Astrocyte of the hippocampus (primary cell): ENCODE data around the gene SPOCD1.

ENCODE experiments used
- DNase-seq: peaks from one replicate; pipeline ENCODE4 v3.0.0; 2011; ENCODE audit warnings: low read depth, low spot score

Gene SPOCD1

GRCh38 chr1:31787786-31788137 is 28.1 kb downstream of the SPOCD1 start:
- DNase-seq: no peak

GRCh38 chr1:31787261-31787660 is 28.6 kb downstream of the SPOCD1 start:
- DNase-seq: no peak

- DNase-seq: no peak
These were observed 29.3 kb downstream of the SPOCD1 start for GRCh38 chr1:31786366-31787060.

- DNase-seq: no peak
These were observed 29.9 kb downstream of the SPOCD1 start for GRCh38 chr1:31785947-31786290.

GRCh38 chr1:31785020-31785946 is 30.5 kb downstream of the SPOCD1 start:
- no peak for DNase-seq

GRCh38 chr1:31784356-31785019 is 31.3 kb downstream of the SPOCD1 start:
- no peak for DNase-seq

- no peak for DNase-seq
These were observed 32.0 kb downstream of the SPOCD1 start for GRCh38 chr1:31783846-31784245.

- peak; percentile 61 for DNase-seq
These were observed 33.1 kb downstream of the SPOCD1 start for GRCh38 chr1:31782421-31783410.

- DNase-seq: peak; percentile 61
These were observed 34.0 kb downstream of the SPOCD1 start for GRCh38 chr1:31781756-31782371.

GRCh38 chr1:31781138-31781755 is 34.6 kb downstream of the SPOCD1 start:
- no peak for DNase-seq

GRCh38 chr1:31780632-31781031 is 35.2 kb downstream of the SPOCD1 start:
- no peak for DNase-seq

GRCh38 chr1:31779687-31780086 is 36.1 kb downstream of the SPOCD1 start:
- DNase-seq: no peak

GRCh38 chr1:31778763-31779488 is 36.9 kb downstream of the SPOCD1 start:
- no peak for DNase-seq

- DNase-seq: no peak
These were observed 39.3 kb downstream of the SPOCD1 start for GRCh38 chr1:31776516-31776915.

- no peak for DNase-seq
These were observed 39.8 kb downstream of the SPOCD1 start for GRCh38 chr1:31776032-31776431.

- DNase-seq: no peak
These were observed 40.4 kb downstream of the SPOCD1 start for GRCh38 chr1:31775210-31775999.

- no peak for DNase-seq
These were observed 41.3 kb downstream of the SPOCD1 start for GRCh38 chr1:31774495-31774894.

- DNase-seq: no peak
These were observed 42.0 kb downstream of the SPOCD1 start for GRCh38 chr1:31773861-31774260.

- no peak for DNase-seq
These were observed 43.1 kb downstream of the SPOCD1 start for GRCh38 chr1:31772669-31773248.
